ENCODE results near the gene ZNF292. TPM values are rescaled to one million over a fixed set of nuclear protein-coding genes. Genes with fewer than 3 reads are reported as not detected.

ZNF292 gene
- polyA plus RNA-seq, 1 of the 3 experiments (the other 2 are of a cell fraction): 3.2 TPM

DNA sequence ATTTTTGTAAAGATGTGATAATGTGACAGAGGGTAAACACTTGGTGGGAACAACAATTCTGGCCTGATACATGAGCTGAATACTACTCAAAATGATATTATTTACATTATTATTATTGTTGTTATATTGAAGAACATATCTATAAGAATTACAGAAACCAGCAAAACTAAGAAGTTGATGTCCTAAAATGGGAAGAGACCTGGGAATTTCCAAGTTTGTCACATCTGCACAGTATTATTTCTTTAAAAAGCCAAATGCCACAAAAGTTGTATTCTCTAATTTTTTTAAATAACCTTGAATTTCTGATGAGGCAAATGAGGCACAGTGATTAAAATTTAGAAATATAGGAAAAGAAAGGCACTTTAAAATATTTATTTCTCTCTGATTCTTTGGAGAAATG lies 5.0 kb upstream of the ZNF292 start:
- DNase-seq: no peak
- H3K36me3 ChIP-seq (replicated peaks in 1 of 2; ENCODE audit: control insufficient read depth in 1 of 2, insufficient read depth in 2 of 2, low read length in 1 of 2): no peaks in the 10 kb centered on the region
- POLR2A ChIA-PET: no interaction called here
- H3K27ac ChIP-seq (ENCODE audit: low read depth in 2 of 2, low read length in 1 of 2): no peak overlapping the region
- H4K20me1 ChIP-seq (ENCODE audit: insufficient read depth): no peaks in the 10 kb centered on the region
- H3K4me2 ChIP-seq: no peak overlapping the region
- H2AFZ ChIP-seq (ENCODE audit: low read depth): no peak overlapping the region; the same call in 1 of the 2 replicates
- H3K9me2 ChIP-seq: no peaks in the 10 kb centered on the region
- H3K79me2 ChIP-seq (ENCODE audit: insufficient read depth): peaks cover 21% of the 10 kb centered on the region
- H3K27me3 ChIP-seq (ENCODE audit: insufficient read depth): no peaks in the 10 kb centered on the region
- no peaks in the 10 kb centered on the region for H3K9me3 ChIP-seq
- CTCF ChIA-PET: interaction anchor here (1.0 kb wide), 1 partner anchor 11 kb away, joined by 5 read pairs; no protein-coding TSS in a partner anchor
- TF ChIP-seq FOXM1 (IDR thresholded peaks at IDR 0.05; ENCODE audit: low read depth) (no peak), EZH2phosphoT487 (IDR thresholded peaks at IDR 0.05; ENCODE audit: borderline replicate concordance, low read depth) (no peak), GABPA (IDR thresholded peaks at IDR 0.05; ENCODE audit: low read depth) (no peak), MEF2A (IDR thresholded peaks at IDR 0.05; ENCODE audit: borderline replicate concordance, low read depth) (no peak), RFX5 (IDR thresholded peaks at IDR 0.05; ENCODE audit: low read length) (no peak), TEAD4 (IDR thresholded peaks at IDR 0.05; ENCODE audit: borderline replicate concordance, insufficient read depth) (no peak), RAD21 (IDR thresholded peaks at IDR 0.05; ENCODE audit: low read length) (no peak), CHD2 (IDR thresholded peaks at IDR 0.05; ENCODE audit: low read length, partially characterized antibody) (no peak), TAF1 (IDR thresholded peaks at IDR 0.05; ENCODE audit: borderline replicate concordance, low read depth, low read length) (no peak), RCOR1 (IDR thresholded peaks at IDR 0.05; ENCODE audit: low read length) (no peak), NFIC (IDR thresholded peaks at IDR 0.05; ENCODE audit: borderline replicate concordance) (no peak), FOXJ3 (CRISPR knock-in tag; IDR thresholded peaks at IDR 0.05) (no peak), SMC3 (IDR thresholded peaks at IDR 0.05; ENCODE audit: low read depth, low read length) (no peak), NRF1 (IDR thresholded peaks at IDR 0.05; ENCODE audit: low read depth, low read length) (no peak), FOSL2 (IDR thresholded peaks at IDR 0.05; ENCODE audit: borderline replicate concordance, low read depth) (no peak)
- TF ChIP-seq, protein P1, sequence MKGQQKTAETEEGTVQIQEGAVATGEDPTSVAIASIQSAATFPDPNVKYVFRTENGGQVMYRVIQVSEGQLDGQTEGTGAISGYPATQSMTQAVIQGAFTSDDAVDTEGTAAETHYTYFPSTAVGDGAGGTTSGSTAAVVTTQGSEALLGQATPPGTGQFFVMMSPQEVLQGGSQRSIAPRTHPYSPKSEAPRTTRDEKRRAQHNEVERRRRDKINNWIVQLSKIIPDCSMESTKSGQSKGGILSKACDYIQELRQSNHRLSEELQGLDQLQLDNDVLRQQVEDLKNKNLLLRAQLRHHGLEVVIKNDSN (IDR thresholded peaks at IDR 0.05; ENCODE audit: borderline replicate concordance, low read depth): no peak
- TF ChIP-seq, protein P2, sequence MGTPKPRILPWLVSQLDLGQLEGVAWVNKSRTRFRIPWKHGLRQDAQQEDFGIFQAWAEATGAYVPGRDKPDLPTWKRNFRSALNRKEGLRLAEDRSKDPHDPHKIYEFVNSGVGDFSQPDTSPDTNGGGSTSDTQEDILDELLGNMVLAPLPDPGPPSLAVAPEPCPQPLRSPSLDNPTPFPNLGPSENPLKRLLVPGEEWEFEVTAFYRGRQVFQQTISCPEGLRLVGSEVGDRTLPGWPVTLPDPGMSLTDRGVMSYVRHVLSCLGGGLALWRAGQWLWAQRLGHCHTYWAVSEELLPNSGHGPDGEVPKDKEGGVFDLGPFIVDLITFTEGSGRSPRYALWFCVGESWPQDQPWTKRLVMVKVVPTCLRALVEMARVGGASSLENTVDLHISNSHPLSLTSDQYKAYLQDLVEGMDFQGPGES (IDR thresholded peaks at IDR 0.05; ENCODE audit: low read depth, low read length): no peak
- TF ChIP-seq, protein P3, sequence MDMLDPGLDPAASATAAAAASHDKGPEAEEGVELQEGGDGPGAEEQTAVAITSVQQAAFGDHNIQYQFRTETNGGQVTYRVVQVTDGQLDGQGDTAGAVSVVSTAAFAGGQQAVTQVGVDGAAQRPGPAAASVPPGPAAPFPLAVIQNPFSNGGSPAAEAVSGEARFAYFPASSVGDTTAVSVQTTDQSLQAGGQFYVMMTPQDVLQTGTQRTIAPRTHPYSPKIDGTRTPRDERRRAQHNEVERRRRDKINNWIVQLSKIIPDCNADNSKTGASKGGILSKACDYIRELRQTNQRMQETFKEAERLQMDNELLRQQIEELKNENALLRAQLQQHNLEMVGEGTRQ (IDR thresholded peaks at IDR 0.05; ENCODE audit: borderline replicate concordance, low read depth, low read length): no peak
- peaks cover 16 to 20% of the 10 kb centered on the region in 2 experiments for H3K4me1 ChIP-seq (ENCODE audit: control insufficient read depth in 1 of 2, insufficient read depth in 2 of 2, low read depth in 1 of 2, low read length in 1 of 2)
- no peak overlapping the region for H3K4me3 ChIP-seq (ENCODE audit: low read depth in 2 of 2, low read length in 1 of 2)
- no peak overlapping the region for H3K9ac ChIP-seq
- H3F3A ChIP-seq (replicated peaks; ENCODE audit: insufficient read depth): peaks cover 16% of the 10 kb centered on the region

Measured in SK-N-SH (cell line).